T-helper 9 cell (primary cell): ENCODE measurements around the gene PAK5.

Experiments
- DNase-seq: peaks from one replicate; pipeline ENCODE4 v3.0.0-alpha.2; 2020

The PAK5 gene

DNA sequence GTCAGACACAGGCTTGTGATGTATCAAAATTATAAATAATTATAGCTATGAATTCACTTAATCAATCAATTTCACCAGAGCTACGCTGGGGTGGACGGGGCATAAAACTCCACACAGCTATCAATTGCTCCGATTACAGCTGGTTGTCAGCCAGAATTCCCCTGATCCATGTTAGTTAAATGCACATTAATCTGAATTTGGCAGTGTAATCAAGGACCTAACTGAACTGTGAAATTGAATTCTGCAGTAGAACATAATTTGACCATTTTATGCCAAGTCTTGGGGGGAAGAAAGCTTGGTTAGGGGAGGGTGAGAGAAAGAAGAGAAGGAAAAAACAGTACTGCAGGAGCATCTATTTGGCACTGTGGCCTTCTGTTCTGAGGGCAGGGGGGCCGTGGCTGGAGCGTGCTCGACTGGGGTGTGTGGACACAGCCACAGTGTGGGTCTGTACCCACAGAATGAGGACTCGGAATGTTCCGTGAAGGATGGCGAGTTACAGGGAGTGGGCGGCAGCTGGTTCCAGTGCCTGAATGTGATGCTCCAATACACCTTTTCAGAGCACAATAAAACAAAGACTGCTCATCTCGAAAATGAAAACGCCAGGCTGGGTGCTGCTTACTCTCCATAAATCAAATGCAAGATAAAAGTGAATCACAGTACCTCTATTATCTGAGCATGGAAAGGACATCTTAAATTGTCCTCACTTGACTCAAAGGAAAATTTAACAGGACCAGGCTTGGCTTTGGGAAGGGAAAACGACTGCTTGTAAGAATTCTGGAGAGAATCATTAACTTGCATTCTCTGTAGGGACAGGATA, 265.3 kb downstream of the PAK5 start:
- DNase-seq = no peak

- no peak for DNase-seq
Measured at GRCh38 chr20:9572670-9573069, 266.2 kb downstream of the PAK5 start.

- no peak for DNase-seq
Measured at GRCh38 chr20:9571783-9572182, 267.1 kb downstream of the PAK5 start.

DNA sequence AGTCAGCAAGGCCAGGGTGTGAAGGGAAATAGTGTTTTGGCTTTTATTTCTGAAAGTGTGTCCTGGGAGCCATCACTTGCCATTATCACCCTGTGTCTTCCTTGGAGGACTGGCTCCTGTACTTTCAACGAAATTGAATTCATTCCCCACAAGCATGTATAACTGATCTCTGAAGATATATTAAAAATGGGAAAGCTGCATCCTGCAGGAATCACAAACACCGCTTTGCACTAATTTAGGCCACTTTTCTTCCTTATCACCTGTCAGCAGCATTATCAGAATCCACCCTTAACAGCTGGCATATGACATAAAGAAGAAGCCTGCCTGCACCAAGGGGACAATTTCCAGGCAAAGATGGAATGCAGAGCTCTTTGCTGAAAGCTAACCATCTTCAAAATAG, 268.3 kb downstream of the PAK5 start:
- no peak for DNase-seq

- DNase-seq = no peak
Measured at GRCh38 chr20:9566977-9567376, 271.9 kb downstream of the PAK5 start.

DNA sequence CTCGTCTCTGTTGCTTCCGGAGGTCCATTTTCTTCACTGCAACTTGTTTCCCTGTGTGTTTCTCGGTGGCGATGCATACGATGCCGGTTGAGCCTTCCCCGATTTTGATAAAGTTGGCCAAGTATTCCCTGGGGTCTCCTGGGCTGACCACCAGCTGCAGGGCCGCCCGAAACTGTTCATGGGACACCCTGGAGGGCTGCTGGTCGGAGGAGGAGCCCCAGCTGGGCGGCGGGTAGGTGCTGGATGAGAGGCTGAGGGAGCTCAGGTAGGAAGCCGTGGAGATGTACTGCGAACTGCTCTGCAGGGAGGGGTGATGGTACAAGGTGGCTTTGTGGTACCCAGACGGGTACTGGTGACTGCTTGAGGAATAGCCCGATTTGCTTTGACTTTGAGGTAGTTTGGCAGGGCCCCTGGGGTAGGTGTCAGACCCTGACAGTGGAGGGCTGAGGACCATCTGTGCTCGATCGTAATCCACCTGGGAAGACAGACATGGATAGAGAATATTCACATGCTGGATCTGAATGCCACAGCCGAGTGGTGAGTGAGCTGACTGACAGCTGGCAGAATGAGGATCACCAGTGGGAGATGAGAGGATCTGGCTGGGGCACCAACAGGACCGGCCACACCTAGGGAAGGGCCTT, 272.8 kb downstream of the PAK5 start:
- no peak for DNase-seq

GRCh38 chr20:9557411-9557810, 281.5 kb downstream of the PAK5 start:
- DNase-seq = no peak

- no peak for DNase-seq
Measured at GRCh38 chr20:9555781-9556180, 283.1 kb downstream of the PAK5 start.

GRCh38 chr20:9551808-9552550, 286.9 kb downstream of the PAK5 start:
- DNase-seq = no peak

DNA sequence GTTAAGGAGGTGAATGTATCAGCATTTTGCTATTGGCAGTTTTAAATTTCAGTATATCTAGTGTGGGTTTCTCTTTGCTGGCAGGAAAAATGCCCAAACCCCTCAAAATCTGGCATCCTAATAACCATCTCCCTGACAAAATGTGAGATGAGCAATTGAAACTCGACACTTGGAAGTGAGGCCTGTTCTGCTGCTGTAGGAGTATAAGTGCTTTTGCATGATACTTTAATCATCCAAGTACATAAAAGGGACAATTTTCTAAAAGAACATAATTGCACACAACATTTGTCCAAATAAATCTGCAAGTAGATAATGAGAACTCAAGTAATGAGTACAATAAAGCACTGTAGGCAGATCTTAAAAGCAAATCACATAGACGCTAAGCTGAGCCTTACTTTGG, 288.0 kb downstream of the PAK5 start:
- no peak for DNase-seq

DNA sequence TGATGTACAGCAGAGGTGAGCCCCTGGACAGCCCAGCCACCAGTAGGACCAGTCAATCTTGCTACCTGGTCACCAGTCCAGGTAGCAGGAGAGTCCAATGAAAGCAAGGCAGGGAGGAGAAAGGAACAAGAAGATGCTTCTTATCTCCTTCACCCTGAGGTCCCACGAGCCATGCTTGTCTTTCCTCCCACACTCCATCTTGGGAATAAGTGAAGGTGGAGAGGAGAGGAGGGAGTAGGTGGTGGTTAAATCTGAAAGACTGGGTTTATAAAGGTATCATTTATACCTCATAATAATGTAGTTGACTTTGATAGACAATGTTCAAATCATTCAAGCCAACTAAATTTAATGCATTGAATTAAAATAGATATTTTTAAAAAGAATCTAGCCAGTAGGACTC, 288.6 kb downstream of the PAK5 start:
- no peak for DNase-seq

DNA sequence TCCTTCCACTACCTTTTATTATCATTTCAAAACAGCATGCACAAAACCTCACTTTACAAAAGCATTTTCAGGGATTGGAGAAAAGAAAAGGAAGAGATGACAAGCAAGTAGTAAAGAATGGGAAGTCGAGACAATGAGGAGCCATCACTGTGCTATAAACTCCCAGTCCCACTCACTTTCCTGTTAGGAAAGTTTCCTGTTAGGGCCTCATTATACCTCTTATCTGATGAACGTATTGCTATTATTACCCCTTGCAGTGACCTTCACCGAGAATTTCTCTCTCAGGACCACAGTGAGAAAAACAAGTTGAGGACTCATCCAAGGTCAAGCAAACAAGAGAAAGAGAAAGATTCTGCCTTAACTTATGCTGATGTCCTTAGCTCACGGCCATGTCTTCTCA, 295.7 kb downstream of the PAK5 start:
- DNase-seq = no peak

- DNase-seq = no peak
Measured at GRCh38 chr20:9535449-9535848, 303.4 kb downstream of the PAK5 start.

GRCh38 chr20:9534025-9534424, 304.9 kb downstream of the PAK5 start:
- no peak for DNase-seq

GRCh38 chr20:9532069-9532838, 306.6 kb downstream of the PAK5 start:
- no peak for DNase-seq

GRCh38 chr20:9531581-9531980, 307.3 kb downstream of the PAK5 start:
- no peak for DNase-seq

DNA sequence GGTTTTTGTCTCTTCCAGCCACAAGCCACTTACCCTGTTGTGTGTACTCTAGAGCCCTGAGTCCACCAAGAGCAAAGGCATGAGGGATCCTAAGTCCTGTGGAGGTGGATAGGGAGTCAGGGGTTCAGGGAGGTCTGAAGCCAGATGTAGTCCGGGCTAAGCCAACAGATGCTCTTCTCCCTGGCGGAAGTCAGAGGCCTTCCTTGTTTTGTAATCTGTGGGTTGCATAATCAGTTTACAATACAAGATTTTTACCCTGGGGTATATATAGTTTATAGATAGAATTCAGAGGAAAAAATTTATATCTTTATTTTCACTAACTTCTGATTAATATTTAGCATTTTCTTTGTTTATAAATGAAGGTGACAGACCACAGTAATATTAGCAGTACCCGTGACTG, 315.2 kb downstream of the PAK5 start:
- DNase-seq = no peak

- DNase-seq = no peak
Measured at GRCh38 chr20:9520086-9520485, 318.8 kb downstream of the PAK5 start.

GRCh38 chr20:9518576-9519175, 320.2 kb downstream of the PAK5 start:
- DNase-seq = no peak

DNA sequence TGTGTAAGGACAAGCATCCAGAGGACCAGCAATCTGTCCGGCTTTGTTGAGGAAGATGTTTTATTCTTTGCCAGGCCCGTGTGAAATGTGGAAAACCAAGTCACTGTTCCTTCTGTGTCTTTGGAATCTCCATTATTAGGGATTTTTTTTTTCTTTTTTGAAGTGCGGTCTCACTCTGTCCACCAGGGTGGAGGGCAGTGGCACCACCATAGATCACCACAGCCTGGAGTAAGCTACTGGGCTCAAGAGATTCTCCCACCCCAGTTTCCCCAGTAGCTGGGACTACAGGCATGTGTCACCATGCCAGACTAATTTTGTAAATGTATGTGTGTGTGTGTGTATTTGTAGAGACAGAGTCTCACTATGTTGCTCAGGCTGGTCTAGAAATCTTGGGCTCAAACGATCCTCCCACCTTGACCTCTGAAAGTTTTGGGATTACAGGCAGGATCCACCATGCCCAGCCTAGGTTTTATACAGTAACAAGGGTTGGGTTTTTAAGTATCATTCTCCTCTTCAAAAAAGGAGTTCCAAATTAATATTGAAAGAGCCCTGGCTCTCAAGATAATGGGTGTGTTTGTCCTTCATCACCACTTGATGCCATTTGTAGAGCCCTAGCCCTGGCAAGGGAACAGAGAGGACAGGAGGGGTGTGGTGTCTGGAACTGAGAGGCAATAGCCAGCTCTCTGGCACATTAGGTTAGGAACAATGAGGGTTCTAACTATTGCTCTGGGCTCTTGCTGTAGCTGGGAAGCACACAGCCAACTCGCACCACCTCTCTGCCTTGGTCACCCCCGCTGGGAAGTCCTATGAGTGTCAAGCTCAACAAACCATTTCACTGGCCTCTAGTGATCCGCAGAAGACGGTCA, 321.3 kb downstream of the PAK5 start:
- no peak for DNase-seq

DNA sequence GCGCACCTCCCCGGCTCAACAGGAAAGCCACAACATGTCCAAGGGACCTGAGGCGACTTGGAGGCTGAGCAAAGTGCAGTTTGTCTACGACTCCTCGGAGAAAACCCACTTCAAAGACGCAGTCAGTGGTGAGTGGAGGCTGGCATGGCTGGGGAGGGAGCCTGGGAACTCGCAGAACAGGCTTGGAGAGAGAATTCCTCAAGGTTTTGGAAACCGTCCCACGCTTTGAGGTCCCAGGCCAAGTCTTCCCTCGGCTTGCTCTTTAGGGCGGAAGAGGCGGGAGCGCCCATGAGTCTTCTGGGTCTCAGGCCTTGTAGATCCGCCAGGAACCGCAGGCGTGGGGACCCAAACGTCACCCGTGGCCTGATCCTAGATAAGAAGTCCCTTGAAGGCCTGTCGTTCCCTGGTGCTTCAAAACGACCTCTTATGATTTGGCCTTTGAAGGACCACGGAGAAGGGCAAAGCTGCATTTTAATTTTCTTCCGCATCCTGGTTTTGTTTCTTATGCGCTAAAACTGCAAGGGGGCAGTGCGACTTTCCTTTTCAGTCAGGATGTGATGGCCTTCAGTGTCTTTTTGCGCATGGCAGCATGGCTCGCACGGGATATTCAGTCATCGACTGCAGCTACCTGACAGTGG, 322.5 kb downstream of the PAK5 start:
- DNase-seq = no peak
